HG02938 (cell line): ENCODE measurements around the gene ENDOV.

Source experiments
- ATAC-seq: cut with Tn5 transposase; IDR thresholded peaks from one replicate; pipeline ENCODE4 v1.9.1; 2021; ENCODE audit warnings: mild to moderate bottlenecking, moderate library complexity; ENCODE audit not compliant: unreplicated experiment

Gene ENDOV

GRCh38 chr17:80414508-80414802 lies 512 bp upstream of the ENDOV start:
- ATAC-seq, result peak; percentile 18

DNA sequence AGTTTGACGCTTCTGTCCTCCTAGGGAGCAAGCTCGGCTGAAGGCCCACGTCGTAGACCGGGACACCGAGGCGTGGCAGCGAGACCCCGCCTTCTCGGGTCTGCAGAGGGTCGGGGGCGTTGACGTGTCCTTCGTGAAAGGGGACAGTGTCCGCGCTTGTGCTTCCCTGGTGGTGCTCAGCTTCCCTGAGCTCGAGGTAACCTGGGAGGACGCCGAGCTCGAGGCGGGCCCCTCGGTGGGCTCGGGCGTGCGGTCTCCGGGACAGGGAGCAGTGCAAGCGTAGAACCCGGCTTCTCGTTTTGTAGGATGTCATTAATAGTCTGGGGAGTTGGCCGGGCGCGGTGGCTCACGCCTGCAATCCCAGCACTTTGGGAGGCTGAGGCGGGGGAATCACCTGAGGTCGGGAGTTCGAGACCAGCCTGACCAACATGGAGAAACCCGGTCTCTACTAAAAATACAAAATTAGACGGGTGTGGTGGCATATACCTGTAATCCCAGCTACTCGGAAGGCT lies 715 bp downstream of the ENDOV start:
- no peak for ATAC-seq

DNA sequence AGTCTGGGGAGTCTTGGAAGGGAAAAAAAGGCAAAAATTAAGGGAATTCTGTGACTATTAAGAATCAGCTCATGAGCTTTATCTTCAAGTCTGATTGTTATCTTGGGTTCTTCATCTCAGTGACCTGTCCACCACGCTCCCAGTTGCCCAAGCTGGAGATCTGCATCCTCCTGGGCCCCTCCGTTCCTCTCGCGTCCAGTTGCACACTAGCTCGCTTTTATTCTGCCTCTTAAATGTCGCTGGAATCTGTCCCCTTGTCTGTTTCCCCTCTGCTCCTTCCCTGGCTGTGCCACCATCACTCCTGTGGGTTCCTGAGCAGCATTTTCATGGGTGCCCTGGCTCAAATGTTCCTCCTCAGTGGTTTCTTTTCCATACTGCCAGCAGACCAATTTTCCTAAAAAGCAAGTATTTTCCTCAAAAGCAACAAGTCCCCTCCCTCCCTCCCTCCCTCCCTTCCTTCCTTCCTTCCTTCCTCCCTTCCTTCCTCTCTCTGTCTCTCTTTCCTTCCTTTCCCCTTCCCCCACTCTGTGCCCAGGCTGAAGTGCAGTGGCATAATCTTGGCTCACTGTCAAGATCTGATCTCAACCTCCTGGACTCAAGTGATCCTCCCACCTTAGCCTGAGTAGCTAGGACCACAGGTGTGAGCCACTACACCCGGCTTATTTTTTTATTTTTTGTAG lies 1.4 kb downstream of the ENDOV start:
- ATAC-seq, result no peak

- ATAC-seq, result no peak
Observed at GRCh38 chr17:80416940-80417293, 1.9 kb downstream of the ENDOV start.

GRCh38 chr17:80418589-80418988 lies 3.6 kb downstream of the ENDOV start:
- no peak for ATAC-seq

DNA sequence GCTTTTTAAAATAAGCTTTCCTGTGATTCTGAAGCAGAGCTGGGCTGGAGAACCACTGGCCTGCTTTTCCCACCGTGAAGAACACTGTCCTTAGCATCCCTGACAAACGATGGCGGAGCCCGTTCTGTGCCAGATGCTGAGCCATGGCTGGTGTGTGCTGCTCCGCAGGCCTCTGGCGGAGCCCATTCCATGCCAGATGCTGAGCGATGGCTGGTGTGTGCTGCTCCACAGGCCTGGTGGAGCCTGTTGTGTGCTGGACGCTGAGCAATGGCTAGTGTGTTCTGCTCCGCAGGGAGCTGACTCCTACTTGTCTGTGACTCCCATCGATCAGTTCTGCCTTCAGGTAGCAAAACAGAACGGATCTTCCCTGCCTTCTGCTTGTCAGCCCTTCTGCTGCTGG lies 4.3 kb downstream of the ENDOV start:
- no peak for ATAC-seq

GRCh38 chr17:80421381-80422090 lies 6.6 kb downstream of the ENDOV start:
- no peak for ATAC-seq

GRCh38 chr17:80422276-80422675 lies 7.3 kb downstream of the ENDOV start:
- no peak for ATAC-seq

- ATAC-seq, result no peak
Observed at GRCh38 chr17:80422981-80423380, 8.0 kb downstream of the ENDOV start.

GRCh38 chr17:80423536-80424225 lies 8.7 kb downstream of the ENDOV start:
- no peak for ATAC-seq

GRCh38 chr17:80424261-80424660 lies 9.3 kb downstream of the ENDOV start:
- no peak for ATAC-seq

DNA sequence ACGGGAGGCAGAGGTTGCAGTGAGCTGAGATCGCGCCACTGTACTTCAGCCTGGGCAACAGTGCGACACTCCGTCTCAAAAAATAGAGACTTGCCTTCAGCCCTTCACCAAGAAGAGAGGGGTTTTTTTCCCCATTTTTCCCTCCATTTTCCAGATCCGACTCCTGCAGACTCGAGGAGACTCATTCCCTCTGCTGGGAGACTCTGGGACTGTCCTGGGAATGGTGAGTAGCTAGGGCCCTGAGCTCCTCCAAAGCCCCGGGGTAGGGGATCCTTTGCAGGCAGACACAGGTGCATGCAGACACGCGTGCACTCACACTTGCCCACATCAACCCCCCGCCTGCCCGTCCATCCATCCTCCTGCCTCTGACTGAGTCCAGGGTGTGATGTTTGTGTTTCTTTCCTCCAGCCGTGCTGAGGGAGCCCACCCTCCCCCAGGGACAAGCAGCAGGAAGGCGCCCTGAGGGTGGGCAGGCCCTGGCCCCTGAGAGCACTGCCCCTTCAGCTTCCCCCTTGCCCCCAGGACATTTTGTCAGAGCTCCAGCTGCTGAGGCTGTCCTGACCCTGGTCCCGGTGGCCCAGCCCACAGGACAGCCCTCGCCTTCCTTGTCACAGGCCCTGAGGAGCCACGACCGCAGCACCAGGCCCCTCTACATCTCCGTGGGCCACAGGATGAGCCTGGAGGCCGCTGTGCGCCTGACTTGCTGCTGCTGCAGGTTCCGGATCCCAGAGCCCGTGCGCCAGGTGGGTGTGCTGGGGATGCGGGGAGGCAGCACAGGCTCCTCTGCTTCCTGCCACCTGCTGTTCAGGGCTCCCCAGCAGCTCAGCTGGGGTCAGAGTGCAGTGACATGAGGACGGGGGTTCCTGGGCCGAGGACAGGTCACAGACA lies 10.2 kb downstream of the ENDOV start:
- no peak for ATAC-seq

DNA sequence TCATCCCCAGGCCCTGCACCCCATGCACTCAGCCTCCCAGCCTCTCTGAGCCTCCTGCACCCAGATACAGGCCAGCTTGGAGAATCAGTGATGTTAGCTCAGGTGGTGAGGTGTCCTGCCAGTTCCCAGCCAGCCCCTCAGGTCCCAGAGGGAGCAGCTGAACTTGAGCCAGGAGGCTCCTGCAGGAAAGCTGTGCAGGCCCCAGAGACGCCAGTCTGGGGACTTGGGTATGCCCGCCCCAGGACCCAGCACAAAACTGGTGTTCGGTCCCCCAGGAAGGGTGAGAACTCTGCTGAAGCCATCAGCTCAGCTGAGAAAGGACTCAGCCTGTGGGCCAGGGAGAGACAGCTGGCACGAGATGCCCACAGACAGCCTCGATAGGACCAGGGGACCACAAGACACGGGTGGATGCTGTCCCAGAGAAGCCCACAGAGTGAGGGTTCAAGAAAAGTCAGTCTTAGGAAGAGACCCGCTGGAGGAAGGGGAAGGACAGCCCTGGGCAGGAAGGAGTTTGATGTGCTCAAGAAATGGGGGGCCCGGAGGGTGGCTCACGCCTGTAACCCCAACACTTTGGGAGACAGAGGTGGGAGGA lies 11.0 kb downstream of the ENDOV start:
- ATAC-seq, result no peak

DNA sequence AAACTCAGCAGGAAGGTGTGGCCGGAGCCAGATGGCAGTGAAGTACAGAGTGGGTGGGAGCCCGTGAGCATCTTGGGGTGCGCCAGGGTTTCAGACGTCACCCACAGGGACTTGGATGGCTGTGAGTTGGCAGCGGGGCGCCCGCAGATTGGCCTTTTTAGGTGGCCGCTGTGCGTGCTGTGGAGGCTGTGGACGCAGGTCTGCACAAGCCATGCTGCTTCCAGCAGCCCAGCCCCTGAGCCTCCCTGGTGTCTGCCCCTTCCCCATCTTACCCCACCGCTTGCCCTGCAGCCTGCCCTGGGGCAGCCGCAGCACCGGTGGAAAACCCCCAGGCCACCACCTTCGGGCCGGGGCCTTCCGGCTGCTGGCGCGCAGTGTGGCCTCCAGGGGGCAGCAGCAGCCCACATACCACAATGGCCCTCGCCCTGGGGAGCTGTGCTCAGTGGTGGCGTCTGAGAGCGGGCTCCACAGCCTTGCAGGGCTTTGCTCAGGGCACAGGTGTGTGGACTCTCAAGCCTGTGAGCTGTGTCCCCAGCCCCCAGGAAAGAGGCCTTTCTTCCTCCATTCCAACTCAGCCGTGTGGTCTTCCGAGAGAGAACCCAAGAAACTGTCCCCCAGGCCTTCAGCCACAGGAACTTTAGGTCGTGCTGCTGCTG lies 11.8 kb downstream of the ENDOV start:
- no peak for ATAC-seq

DNA sequence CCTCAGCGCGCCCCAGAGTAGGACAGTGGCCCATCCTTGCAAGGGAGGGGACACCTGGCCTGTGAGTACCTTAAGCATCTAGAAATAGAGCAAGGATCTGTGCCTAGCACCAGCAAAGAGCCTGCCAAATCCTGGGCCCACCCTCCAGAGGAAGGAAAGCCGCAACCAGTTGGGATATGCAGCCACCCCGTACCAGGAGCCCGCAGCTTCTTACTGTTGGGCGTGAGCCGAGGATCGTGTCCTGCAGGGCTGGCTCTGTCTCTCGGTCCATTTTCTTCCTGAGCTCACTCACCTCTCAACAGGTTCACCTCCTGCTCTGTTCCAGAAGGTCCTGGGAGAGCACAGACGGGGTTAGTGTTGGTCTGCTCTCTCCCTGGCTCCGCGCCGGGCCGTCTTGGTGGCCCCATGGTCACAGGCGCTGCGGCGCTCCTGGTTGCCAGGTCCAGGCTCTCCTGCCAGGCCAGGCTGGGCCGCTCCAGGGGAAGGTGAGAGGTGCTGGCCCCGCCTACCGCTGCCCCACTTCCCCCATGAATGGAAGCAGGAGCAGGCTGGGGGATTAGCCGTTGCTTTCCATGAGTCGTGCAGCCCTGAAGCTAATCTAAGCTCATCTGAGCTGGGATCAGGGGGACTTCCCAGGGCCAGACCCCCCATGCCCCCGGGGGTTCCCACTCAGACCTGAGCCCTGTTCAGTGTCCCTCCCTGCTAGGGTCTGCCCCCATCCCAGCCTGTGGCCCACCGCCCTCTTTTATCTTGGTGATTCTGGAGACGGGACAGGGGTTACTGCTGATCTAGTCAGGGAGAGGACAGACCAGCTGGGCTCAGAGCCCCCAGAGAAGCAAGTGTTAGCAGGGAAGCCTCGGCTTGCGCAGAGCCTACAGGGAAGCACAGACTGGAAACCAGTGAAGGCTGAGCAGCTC lies 12.7 kb downstream of the ENDOV start:
- ATAC-seq, result no peak

- ATAC-seq, result no peak
Observed at GRCh38 chr17:80428363-80428762, 13.4 kb downstream of the ENDOV start.

DNA sequence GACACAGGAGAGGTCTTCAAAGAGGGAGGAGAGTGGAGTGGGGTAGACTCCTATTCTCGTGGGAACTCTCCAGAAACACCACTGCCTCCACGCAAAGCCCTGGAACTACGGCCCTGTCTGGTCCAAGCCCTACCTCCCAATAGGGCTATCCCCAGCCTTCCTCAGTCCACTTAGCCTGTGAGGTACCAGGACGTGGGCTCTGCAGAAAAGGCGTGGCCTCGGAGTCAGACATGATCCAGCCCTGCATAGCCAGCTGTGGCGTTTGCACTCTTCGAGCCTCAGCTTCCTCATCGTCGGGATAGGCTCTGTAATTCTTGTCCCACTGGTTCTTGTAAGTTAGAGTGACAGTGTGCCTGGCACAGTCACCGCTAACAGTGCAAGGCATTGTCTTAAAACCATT lies 13.8 kb downstream of the ENDOV start:
- ATAC-seq, result no peak

DNA sequence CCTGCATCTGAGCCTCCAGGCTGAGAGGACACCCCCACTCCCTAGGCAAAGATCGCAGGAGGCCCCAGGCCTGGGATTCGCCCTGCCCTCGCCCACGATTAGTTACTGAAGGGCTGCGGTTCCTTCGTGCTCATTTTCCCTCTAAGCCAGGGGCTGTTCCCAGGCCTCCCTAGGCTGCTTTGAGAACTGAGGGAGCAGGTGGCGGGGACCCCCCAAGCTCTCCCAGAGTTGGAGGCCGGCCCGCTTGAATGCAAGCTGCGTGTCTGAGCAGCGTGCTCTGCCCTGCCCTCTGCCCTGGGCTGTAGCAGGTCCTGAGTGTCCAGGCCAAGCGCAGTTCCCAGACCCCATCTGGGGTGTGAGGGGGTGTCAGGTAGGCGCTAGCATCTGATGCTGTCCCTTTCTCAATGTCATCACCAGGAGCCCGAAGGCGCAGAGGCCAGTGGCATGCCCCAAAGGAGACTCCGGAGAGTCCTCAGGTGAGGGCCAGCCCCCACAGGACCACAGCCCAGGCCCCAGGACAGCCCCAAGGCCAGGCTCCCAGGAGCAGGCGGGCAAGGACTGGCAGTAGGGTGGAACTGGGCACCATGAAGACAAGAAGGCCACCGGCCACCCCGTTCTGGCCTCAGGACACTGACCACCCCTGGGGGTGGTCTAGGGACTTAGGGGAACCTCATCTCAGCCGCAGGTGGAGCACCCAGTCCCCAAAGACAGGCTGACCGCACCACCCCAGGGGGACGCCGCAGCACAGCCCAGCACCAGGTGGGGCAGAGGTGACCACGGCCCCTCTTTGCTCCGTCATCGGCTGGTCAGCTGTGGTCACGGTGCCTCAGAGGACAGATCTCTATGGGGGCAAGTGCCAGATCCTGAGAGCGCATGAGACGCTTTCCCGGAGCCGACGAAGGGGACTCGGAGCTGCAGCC lies 14.6 kb downstream of the ENDOV start:
- no peak for ATAC-seq
